NCI-H1048 (cell line): ENCODE measurements around the gene CALM1.

Source experiments
- DNase-seq: peaks from one replicate; lab custom pipeline; 2025; lab: John Stamatoyannopoulos, UW

The CALM1 gene

GRCh38 chr14:90409209-90409730 is 12.4 kb downstream of the CALM1 start:
- no peak for DNase-seq

GRCh38 chr14:90412058-90412457 is 15.2 kb downstream of the CALM1 start:
- DNase-seq: no peak

- DNase-seq: no peak
These were observed 19.9 kb downstream of the CALM1 start for GRCh38 chr14:90416720-90417119.

- DNase-seq: no peak
These were observed 21.2 kb downstream of the CALM1 start for GRCh38 chr14:90418053-90418452.

- DNase-seq: no peak
These were observed 22.4 kb downstream of the CALM1 start for GRCh38 chr14:90419200-90419599.

- no peak for DNase-seq
These were observed 24.3 kb downstream of the CALM1 start for GRCh38 chr14:90421001-90421631.

- DNase-seq: no peak
These were observed 24.8 kb downstream of the CALM1 start for GRCh38 chr14:90421632-90422020.

GRCh38 chr14:90423166-90423565 is 26.3 kb downstream of the CALM1 start:
- no peak for DNase-seq

GRCh38 chr14:90424075-90424474 is 27.2 kb downstream of the CALM1 start:
- DNase-seq: no peak

- no peak for DNase-seq
These were observed 28.0 kb downstream of the CALM1 start for GRCh38 chr14:90424686-90425372.

GRCh38 chr14:90425373-90425879 is 28.6 kb downstream of the CALM1 start:
- no peak for DNase-seq

- DNase-seq: no peak
These were observed 29.3 kb downstream of the CALM1 start for GRCh38 chr14:90426031-90426540.

GRCh38 chr14:90426663-90427062 is 29.8 kb downstream of the CALM1 start:
- DNase-seq: no peak

- no peak for DNase-seq
These were observed 31.1 kb downstream of the CALM1 start for GRCh38 chr14:90427848-90428426.

- no peak for DNase-seq
These were observed 31.8 kb downstream of the CALM1 start for GRCh38 chr14:90428676-90429075.

GRCh38 chr14:90429236-90429635 is 32.4 kb downstream of the CALM1 start:
- no peak for DNase-seq

- no peak for DNase-seq
These were observed 32.9 kb downstream of the CALM1 start for GRCh38 chr14:90429754-90430153.

GRCh38 chr14:90434370-90435020 is 37.7 kb downstream of the CALM1 start:
- no peak for DNase-seq

GRCh38 chr14:90438841-90439240 is 42.0 kb downstream of the CALM1 start:
- DNase-seq: no peak

- DNase-seq: no peak
These were observed 43.2 kb downstream of the CALM1 start for GRCh38 chr14:90440021-90440451.

- no peak for DNase-seq
These were observed 43.8 kb downstream of the CALM1 start for GRCh38 chr14:90440592-90440991.

GRCh38 chr14:90442388-90442787 is 45.6 kb downstream of the CALM1 start:
- no peak for DNase-seq
